NCI-H69 (cell line): ENCODE data around the gene GGA1.
A peak's percentile ranks its signal among the peaks of the same experiment; 100 is the strongest.

Experiments used
- DNase-seq: peaks from one replicate; lab custom pipeline; 2025; lab: John Stamatoyannopoulos, UW

Gene GGA1

GRCh38 chr22:37674951-37675929 lies 66.6 kb downstream of the GGA1 start, which contains the start of gene LGALS1:
Gene LGALS1 (plus strand): TSS chr22:37675636. CDS start chr22:37675703, 67 bp downstream.
- DNase-seq: peak; percentile 88

- DNase-seq: peak; percentile 39
Observed at GRCh38 chr22:37675930-37676735, 67.5 kb downstream of the GGA1 start.

GRCh38 chr22:37676736-37677492 lies 68.3 kb downstream of the GGA1 start:
- DNase-seq: peak; percentile 96

GRCh38 chr22:37677493-37677974 lies 68.9 kb downstream of the GGA1 start:
- DNase-seq: no peak

- no peak for DNase-seq
Observed at GRCh38 chr22:37678372-37678771, 69.7 kb downstream of the GGA1 start.

- no peak for DNase-seq
Observed at GRCh38 chr22:37679670-37680069, 71.0 kb downstream of the GGA1 start.

- no peak for DNase-seq
Observed at GRCh38 chr22:37680191-37680851, 71.7 kb downstream of the GGA1 start.

- no peak for DNase-seq
Observed at GRCh38 chr22:37681001-37681424, 72.4 kb downstream of the GGA1 start.

GRCh38 chr22:37681556-37682049 lies 73.0 kb downstream of the GGA1 start:
- peak; percentile 79 for DNase-seq
